ENCODE results near the gene ZBTB40.

Gene ZBTB40

DNA sequence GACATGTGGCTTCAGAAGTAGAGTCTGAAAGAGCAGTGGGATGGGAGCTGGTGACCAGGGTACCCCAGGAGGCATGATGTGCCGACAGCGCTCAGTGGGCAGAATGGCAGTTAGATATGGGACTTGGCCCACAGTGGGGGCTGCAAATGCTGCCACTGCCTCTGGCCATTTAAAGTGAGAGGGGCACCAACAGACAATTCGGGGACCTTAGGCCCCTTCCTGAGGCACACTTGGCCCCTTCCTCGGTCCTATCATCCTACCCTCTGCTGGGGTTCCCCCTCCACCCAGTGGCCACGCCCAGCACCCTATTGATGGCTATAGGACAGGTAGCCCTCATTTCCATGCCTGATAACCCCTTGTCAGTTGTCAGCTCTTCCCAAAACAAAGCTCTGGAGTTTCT is 75.0 kb downstream of the ZBTB40 start:
- in situ Hi-C loops (cut with MboI; ENCODE audit: low sequenced_read_pairs) = no loop called here

DNA sequence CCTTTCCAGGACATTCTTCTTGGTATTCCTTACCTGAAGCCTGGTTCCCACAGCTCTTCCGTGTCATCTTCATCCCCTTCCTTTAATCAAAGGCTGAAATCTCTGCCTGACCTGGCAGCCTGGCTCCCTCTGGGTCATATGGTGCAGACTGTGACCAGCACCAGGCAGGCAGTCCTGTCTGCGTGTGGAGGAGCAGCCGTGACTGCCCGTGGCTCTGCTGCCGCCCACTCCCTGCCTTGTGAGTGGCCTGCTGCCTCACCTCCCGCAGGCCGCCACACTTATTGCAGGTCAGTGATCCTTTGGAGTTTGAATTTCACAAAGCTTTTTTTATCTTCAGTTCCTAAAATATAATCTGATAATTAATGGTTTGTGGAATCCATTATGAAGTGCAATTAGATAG is 75.5 kb downstream of the ZBTB40 start:
- in situ Hi-C loops (cut with MboI; ENCODE audit: low sequenced_read_pairs) = no loop called here

DNA sequence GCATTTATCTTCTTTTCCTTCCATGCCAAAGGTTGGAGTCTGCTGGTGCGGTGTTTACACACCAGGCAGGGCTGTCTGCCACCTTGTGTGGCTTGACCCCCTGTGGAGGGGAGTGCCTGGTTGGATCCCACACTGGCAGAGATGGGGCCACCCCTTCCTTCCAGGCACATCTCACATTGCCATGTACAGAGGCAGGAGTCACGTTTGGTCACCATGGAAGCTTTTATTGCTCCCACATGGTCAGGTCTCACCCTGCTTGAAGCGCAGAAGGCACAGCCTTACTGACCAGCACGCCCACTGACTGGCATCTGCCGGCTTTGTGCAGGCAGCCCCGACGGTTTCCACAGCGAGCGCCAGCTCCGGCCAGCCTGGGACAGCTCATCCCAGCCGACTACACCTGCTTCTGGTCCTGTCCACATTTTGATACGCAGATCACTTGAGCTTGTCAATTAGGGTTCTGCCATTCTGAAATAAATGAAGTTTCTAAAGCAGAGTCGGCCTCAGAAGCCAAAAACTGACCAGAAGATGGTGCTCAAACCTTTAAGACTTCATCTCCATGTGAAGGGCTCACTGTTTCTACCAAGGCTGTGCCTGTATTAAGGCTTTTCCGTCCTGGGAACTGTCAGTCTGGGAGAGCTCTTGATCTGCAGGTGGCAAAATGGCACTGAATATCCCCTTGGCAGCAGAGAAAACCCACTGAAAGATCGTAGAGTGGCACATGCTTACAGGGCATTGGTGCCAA is 76.1 kb downstream of the ZBTB40 start:
- in situ Hi-C loops (cut with MboI; ENCODE audit: low sequenced_read_pairs) = no loop called here

DNA sequence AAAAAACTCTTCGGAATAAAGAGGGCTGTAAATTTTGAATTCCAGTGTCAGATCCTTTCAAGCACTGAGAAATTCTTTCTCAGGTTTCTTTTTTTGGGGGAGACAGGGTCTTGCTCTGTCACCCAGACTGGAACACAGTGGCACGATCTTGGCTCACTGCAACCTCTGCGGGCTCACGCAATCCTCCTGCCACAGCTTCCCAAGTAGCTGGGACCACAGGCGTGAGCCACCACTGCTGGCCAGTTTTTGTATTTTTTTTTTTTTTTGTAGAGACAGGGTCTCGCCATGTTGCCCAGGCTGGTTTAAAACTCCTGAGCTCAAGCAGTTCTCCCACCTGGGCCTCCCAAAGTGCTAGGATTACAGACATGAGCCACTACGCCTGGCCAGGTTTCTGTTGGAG is 76.8 kb downstream of the ZBTB40 start:
- in situ Hi-C loops (cut with MboI; ENCODE audit: low sequenced_read_pairs) = no loop called here

DNA sequence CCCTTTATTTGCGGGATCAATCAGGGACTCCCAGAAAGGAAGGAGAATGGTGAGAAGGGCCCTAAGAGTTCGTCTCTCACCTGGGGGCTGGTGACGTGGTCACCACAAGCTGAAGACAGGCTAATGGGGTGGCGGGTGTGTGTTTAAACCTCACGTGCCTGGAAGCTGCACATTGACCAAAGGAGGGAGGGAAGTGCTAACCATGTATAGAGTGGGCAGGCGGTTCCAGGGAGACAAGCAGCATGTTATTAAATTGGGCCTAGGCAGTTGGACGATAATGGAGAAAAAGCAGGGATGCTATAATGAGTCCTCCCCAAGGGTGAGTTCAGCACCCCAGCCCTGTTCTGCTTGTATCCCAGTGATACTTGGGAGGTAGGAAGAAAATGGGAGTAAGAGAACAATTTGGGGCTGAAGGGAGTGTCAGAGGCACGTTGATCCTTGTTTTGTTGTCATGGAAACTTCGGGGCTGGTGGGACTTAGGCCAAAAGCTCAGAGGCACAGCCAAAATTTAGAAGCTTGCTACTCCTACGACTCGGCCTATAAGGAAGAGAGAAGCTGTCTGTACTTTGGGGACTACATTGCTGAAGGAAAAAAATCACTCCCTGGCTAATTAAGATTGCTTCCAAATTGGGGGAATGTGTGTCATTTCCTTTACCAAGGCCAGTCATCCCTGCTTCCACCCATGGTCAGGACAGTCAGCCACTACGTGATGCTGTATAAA is 78.4 kb downstream of the ZBTB40 start:
- in situ Hi-C loops (cut with MboI; ENCODE audit: low sequenced_read_pairs) = no loop called here

DNA sequence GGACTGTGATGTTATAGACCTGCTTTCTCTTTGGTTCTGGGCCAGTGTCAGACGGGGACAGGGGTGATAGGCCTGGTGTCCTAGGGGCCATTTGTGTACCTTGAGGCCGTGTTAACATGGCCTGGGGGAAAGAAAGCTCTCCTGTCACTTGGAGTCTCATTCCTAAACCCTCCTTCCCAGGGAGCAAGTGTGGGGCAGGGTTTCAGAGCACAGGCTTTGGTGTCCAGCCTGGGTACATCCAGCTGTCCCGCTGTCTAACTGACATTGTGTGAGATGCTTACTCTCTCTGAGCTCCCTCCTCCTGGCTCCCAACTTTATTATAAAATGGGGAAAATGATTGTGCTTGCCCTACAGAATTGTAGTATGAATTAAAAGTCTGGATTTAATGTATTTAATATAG is 79.1 kb downstream of the ZBTB40 start:
- in situ Hi-C loops (cut with MboI; ENCODE audit: low sequenced_read_pairs) = no loop called here

DNA sequence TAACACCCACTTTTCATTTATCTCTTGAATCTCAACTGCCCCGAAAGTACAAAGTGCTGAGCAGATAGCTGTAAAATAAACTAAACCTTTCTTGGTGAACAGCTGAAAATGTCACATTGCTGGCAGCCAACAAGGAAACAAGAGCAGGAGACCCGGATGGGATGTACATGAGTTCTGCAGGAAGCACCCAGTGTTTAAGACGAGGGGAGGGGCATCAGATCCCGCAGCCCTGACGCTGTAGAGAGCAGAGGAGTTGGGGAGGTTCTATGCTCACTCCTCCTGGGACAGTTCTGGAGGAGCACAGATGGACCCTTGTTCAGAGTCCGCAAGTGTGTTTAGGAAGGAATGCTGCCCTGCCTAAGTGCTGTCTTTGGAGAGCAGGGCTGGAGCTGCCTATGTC is 79.6 kb downstream of the ZBTB40 start:
- in situ Hi-C loops (cut with MboI; ENCODE audit: low sequenced_read_pairs) = no loop called here

DNA sequence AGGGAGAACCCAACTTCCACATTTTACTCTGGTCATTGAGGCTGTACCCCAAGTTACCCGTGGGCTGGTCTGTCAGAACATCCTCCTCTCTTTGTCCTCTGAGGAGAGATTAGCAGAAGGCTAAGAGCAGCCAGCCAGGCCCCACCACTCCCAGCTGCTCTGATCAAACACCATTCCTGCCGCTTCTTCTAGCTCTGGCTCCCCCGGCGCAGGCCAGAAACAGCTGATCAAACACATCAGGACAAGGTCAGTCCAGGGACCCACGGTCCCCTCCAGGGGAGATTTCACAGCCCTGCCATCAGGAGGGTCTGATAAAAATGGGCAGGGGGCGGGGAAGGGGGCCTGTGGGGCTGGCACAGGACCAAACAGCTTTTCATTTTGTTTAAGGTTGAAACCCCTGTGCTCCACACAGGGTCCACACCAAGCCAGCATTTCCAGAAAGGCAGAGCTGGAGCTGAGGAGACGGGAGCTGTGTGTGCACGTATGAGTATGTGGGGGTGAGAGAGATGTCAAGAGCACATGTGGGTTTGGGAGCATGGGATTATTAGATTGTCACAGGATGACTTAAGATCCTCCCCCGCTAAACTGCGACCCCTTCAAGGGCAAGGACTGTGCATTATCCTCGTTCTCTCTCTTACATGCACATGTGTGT is 81.7 kb downstream of the ZBTB40 start:
- in situ Hi-C loops (cut with MboI; ENCODE audit: low sequenced_read_pairs) = no loop called here

DNA sequence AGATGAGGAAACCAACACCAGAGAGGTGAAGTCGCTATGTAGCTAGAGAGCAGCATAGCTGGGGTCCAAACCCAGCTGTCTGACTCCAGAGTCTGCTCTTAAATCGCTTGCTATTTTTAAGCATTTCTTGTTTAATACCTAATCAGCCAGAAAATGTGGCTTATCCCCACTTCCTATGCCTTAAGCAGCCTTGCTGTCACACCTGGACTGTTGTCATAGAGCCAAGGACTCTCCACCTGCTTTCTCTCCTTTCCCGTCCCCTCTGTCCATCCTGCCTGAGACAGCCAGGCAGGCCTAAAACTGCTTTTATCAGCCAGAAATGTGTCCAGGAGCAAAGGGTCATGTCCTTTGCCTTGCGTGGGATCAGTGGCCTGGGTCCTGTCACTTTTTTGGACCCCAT is 83.3 kb downstream of the ZBTB40 start:
- in situ Hi-C loops (cut with MboI; ENCODE audit: low sequenced_read_pairs) = no loop called here

DNA sequence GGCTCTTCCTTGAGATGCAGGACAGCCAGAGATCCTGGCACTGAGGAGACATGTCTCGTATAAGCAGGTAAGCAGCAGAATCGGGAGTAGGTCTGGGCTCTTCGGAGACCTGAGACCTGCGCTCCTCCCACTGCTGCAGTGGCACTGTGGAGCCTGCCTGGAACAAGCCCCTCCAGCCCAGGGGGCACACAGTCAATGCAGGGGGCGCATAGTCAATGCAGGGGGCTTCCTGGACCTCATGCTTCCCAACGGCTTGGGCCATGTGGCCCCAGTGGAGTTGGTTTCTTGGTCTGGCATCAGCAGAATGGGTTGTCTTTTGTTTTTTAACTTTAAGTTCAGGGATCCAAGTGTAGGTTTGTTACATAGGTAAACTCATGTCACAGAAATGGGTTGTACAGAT is 83.7 kb downstream of the ZBTB40 start:
- in situ Hi-C loops (cut with MboI; ENCODE audit: low sequenced_read_pairs) = no loop called here

GRCh38 chr1:22536506-22536905 is 84.9 kb downstream of the ZBTB40 start:
- in situ Hi-C loops (cut with MboI; ENCODE audit: low sequenced_read_pairs) = no loop called here

GRCh38 chr1:22537441-22538139 is 85.9 kb downstream of the ZBTB40 start:
- in situ Hi-C loops (cut with MboI; ENCODE audit: low sequenced_read_pairs) = no loop called here

- in situ Hi-C loops (cut with MboI; ENCODE audit: low sequenced_read_pairs) = no loop called here
Observed at GRCh38 chr1:22539510-22540118, 88.0 kb downstream of the ZBTB40 start.

- in situ Hi-C loops (cut with MboI; ENCODE audit: low sequenced_read_pairs) = no loop called here
Observed at GRCh38 chr1:22540337-22540736, 88.7 kb downstream of the ZBTB40 start.

GRCh38 chr1:22542886-22543285 is 91.2 kb downstream of the ZBTB40 start:
- in situ Hi-C loops (cut with MboI; ENCODE audit: low sequenced_read_pairs) = no loop called here

GRCh38 chr1:22543679-22544078 is 92.0 kb downstream of the ZBTB40 start:
- in situ Hi-C loops (cut with MboI; ENCODE audit: low sequenced_read_pairs) = no loop called here

DNA sequence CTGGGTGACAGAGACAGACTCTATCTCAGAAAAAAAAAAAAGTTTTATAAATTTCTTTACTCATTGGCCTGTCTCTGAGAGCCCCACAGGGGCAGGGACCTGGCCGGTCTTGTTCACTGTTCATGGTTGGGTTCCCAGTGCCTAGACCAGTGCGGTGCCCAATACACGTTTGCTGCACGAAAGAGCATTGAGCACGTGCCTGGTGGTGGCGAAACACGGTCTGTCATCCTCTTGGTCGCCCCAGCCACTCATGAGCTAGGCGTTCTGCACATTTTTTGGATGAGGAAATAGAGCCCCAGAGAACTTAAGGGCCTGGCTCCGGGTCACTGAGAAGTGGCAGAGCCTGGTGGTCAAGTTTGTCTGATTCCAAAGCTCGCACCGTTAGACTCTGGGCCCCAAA is 93.0 kb downstream of the ZBTB40 start:
- in situ Hi-C loops (cut with MboI; ENCODE audit: low sequenced_read_pairs) = no loop called here

DNA sequence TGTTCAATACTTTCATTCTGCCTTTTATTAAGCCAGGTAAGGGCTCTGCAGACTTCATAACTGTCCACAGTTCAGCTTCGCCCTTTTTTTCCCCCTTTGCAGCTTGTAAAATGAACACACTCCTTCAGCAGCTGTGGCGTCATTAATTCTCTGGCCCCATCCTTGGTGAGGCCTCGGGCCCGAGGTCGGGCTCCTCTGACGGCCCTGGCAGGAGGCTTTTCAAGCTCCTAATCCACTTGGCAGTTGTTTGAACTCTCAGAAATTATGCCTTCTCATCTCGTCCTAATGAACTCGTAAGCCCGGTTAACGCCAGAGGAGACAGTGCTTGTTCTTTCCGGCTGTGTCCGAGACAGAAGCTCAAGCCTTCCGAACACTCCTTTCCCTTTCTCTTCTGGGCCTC is 93.5 kb downstream of the ZBTB40 start:
- in situ Hi-C loops (cut with MboI; ENCODE audit: low sequenced_read_pairs) = no loop called here

DNA sequence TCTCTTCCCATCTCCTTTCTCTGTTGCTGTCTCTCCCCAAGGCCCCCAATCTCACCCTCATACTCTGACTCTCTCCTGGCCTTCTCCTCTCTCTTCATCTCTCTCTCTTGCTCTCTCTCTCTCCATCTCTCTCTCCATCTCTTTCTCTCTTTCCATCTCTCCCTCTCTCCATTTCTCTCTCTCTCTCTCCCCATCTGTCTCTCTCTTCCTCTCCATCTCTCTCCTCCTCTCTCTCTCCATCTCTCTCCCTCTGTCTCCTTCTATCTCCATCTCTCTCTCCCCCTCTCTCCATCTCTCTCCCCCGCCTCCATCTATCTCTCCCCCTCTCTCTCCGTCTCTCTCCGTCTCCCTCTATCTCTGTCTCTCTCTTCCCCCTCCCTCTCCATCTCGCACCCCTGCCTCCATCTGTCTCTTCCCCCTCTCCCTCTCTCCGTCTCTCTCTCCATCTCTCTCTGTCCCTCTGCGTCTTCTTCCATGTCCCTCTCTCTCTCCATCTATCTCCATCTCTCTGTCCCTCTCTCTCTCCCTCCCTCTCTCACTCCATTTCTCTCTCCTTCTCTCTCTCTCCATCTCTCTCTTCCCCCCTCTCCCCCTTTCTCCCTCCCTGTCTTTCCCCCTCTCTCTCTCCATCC is 95.7 kb downstream of the ZBTB40 start:
- in situ Hi-C loops (cut with MboI; ENCODE audit: low sequenced_read_pairs) = no loop called here

DNA sequence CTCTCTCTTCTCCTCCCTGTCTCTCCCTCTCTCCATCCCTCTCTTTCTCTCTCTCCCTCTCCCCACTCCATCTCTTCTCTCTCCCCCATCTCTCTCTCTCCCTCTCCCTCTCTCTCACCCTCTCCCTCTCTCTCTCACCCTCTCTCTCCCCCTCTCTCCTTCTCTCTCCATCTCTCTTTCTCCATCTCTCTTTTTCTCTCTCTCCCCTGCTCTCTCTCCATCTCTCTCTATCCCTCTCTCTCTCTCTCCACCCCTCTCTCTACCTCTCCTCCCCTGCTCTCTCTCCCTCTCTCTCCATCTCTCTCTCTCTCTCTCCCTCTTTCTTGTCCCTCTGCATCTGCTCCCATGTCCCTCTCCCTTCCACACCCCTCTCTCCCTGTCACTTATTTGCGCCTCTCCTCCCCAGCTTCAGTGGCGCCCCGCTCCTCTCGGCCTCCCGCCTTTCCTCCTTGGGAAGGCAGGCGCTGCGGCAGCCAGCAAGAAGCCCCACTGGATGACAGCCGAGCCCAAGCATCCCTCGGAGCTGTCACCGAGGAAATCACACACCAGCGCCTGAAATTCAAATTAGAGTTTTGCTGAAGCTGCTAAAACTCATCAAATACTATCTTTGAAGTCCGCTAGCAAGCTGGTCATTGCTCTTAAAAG is 96.3 kb downstream of the ZBTB40 start:
- in situ Hi-C loops (cut with MboI; ENCODE audit: low sequenced_read_pairs) = no loop called here
